Stomach (tissue), 9 donors: Measurements from ENCODE around the gene CEMIP. TPM values are rescaled to one million over a fixed set of nuclear protein-coding genes. Genes with fewer than 3 reads are reported as not detected.

Source experiments
- DNase-seq, 2 donors: peaks; one replicate each; pipeline versions ENCODE4 v3.0.0 to v3.0.0-alpha.2; 2013 to 2019
- H3K27ac ChIP-seq, 5 donors: fragments of 200-600 bp in 4 of 5; sonication (generic) in 4 of 5; one replicate each; pipeline ENCODE4 v1.5.1; 2013 to 2019; ENCODE audit warnings: mild to moderate bottlenecking in 1 of 5, moderate library complexity in 1 of 5
- H3K27me3 ChIP-seq, 3 donors: fragments of 200-600 bp; sonication (generic); one replicate each; pipeline ENCODE4 v1.5.1; 2017 to 2019; ENCODE audit warnings: mixed run types in 1 of 3
- H3K36me3 ChIP-seq, 4 donors: fragments of 200-600 bp; sonication (generic); 1 replicate in 3 of 4; 2 replicates in 1 of 4; pipeline ENCODE4 v1.5.1; 2016 to 2019
- H3K4me1 ChIP-seq, 4 donors: fragments of 200-600 bp; sonication (generic); one replicate each; pipeline ENCODE4 v1.5.1; 2016 to 2019
- H3K4me3 ChIP-seq, 4 donors: fragments of 200-600 bp; sonication (generic) in 3 of 4; one replicate each; pipeline ENCODE4 v1.5.1; 2016 to 2019; ENCODE audit warnings: mild to moderate bottlenecking in 1 of 4
- H3K9me3 ChIP-seq, 4 donors: fragments of 200-600 bp; sonication (generic); one replicate each; pipeline ENCODE4 v1.5.1; 2016 to 2019
- CTCF ChIP-seq, 7 experiments: fragments of 450-650 bp in 4 of 7; fragments of 200-600 bp in 3 of 7; sonication (generic) in 3 of 7; IDR thresholded peaks; one replicate each; pipeline ENCODE4 v1.5.1; 2016 to 2019; ENCODE audit warnings: antibody characterized with exemption in 7 of 7, control low read depth in 2 of 7, mild to moderate bottlenecking in 1 of 7
- EP300 ChIP-seq: sonication (generic); formaldehyde crosslinking; IDR thresholded peaks from one replicate; pipeline ENCODE4 v1.6.1; 2017; ENCODE audit warnings: antibody characterized with exemption
- POLR2A ChIP-seq, 4 donors: fragments of 450-650 bp; IDR thresholded peaks; one replicate each; pipeline ENCODE4 v1.6.1; 2016; ENCODE audit warnings: antibody characterized with exemption in 4 of 4, control low read depth in 2 of 4, mild to moderate bottlenecking in 1 of 4, moderate library complexity in 1 of 4
- POLR2AphosphoS5 ChIP-seq, 3 donors: sonication (generic); formaldehyde crosslinking; IDR thresholded peaks; one replicate each; pipeline ENCODE4 v1.6.1; 2016; ENCODE audit warnings: antibody characterized with exemption in 3 of 3
- WGBS, 5 donors: extraction: QIAGEN DNeasy Blood & Tissue Kit in 3 of 5; methylation state at CpG; one replicate each; pipeline versions ENCODE4 v1.1.5 to v1.1.7; 2013 to 2018; 5-methylcytosine and 5-hydroxymethylcytosine counted together
- intact Hi-C: fragments of 100-400 bp; cut with DNase I; formaldehyde crosslinking; loops from one replicate; pipeline ENCODE4 v1.15.1; 2023; ENCODE audit warnings: low total_unique reads
- polyA plus RNA-seq, 3 donors: library from polyadenylated mRNA; stranded (reverse); fragments of 200-250 nt; gene quantifications; one replicate each; pipeline ENCODE4 v1.2.3, GENCODE V29; 2013
- total RNA-seq, 5 donors: library from RNA; depleted of rRNA; stranded (reverse); fragments of >200 nt; gene quantifications; one replicate each; pipeline versions ENCODE4 v1.1.0 to v1.2.3, GENCODE V29; 2014 to 2016
- donor health status: healthy with polysubstance abuse.
- donor health status: Bipolar disorder and iron deficiency.
- donor health status: healthy.

CEMIP gene
- total and polyA plus RNA-seq, 8 donors = 0.53 to 2.6 (median 1.4) TPM; not detected in 4

GRCh38 chr15:80898040-80898439, 118.9 kb downstream of the CEMIP start:
- Histone ChIP-seq H3K9me3 (peaks cover 5 to 13% (median 9%) of the 10 kb centered on the region in 4 donors), H3K27ac (no peak overlapping the region), H3K27me3 (no peaks in the 10 kb centered on the region), H3K4me3 (no peak overlapping the region), H3K36me3 (peaks cover 0 to 9% (median 2%) of the 10 kb centered on the region in 4 donors), H3K4me1 (no peaks in the 10 kb centered on the region)
- TF ChIP-seq POLR2A (IDR thresholded peaks at IDR 0.05) = no peak
- no peak for TF ChIP-seq CTCF (IDR thresholded peaks at IDR 0.05)
- no peak for TF ChIP-seq POLR2AphosphoS5 (IDR thresholded peaks at IDR 0.05)
- TF ChIP-seq EP300 = no peak
- intact Hi-C loops = no loop called here
- 80 to 88% (median 80%) methylated on average over 2 of the region's 2 CpGs for WGBS, 5 donors
- no peak for DNase-seq

- Histone ChIP-seq H3K4me1 (no peaks in the 10 kb centered on the region), H3K27me3 (no peaks in the 10 kb centered on the region), H3K9me3 (no peaks in the 10 kb centered on the region), H3K36me3 (peaks cover 0 to 24% (median 2%) of the 10 kb centered on the region in 4 donors), H3K4me3 (no peak overlapping the region), H3K27ac (no peak overlapping the region)
- TF ChIP-seq EP300 (no peak), CTCF (IDR thresholded peaks at IDR 0.05) (no peak), POLR2AphosphoS5 (IDR thresholded peaks at IDR 0.05) (no peak), POLR2A (IDR thresholded peaks at IDR 0.05) (no peak)
- 58 to 76% (median 71%) methylated on average over 10 of the region's 10 CpGs for WGBS, 5 donors
- intact Hi-C loops = no loop called here
- DNase-seq = peak in 1 of 2 donors; percentile 11
Observed at GRCh38 chr15:80902298-80902801, 123.2 kb downstream of the CEMIP start.

GRCh38 chr15:80904998-80905397, 125.8 kb downstream of the CEMIP start:
- no peak for TF ChIP-seq CTCF (IDR thresholded peaks at IDR 0.05)
- no peak for TF ChIP-seq POLR2AphosphoS5 (IDR thresholded peaks at IDR 0.05)
- no peak for TF ChIP-seq POLR2A (IDR thresholded peaks at IDR 0.05)
- no peak for TF ChIP-seq EP300
- no peaks in the 10 kb centered on the region for H3K4me1 ChIP-seq
- no peaks in the 10 kb centered on the region for H3K27me3 ChIP-seq
- no peak overlapping the region for H3K4me3 ChIP-seq
- intact Hi-C loops = no loop called here
- peaks cover 0 to 51% (median 17%) of the 10 kb centered on the region in 4 donors for H3K36me3 ChIP-seq
- H3K27ac ChIP-seq = no peak overlapping the region
- H3K9me3 ChIP-seq = peaks cover 0 to 10% (median 5%) of the 10 kb centered on the region in 4 donors
- WGBS, 5 donors = 83 to 86% (median 85%) methylated on average over 5 of the region's 5 CpGs
- peak in 1 of 2 donors; percentile 32 for DNase-seq

GRCh38 chr15:80906159-80906766, 127.1 kb downstream of the CEMIP start:
- peaks cover 0 to 62% (median 25%) of the 10 kb centered on the region in 4 donors for H3K36me3 ChIP-seq
- WGBS, 5 donors = 82 to 86% (median 83%) methylated on average over 11 of the region's 11 CpGs
- H3K27me3 ChIP-seq = no peaks in the 10 kb centered on the region
- H3K27ac ChIP-seq = no peak overlapping the region
- peak in 1 of 2 donors; percentile 30 for DNase-seq
- intact Hi-C loops = no loop called here
- no peaks in the 10 kb centered on the region for H3K4me1 ChIP-seq
- H3K4me3 ChIP-seq = no peak overlapping the region
- peaks cover 0 to 10% (median 5%) of the 10 kb centered on the region in 4 donors for H3K9me3 ChIP-seq
- TF ChIP-seq POLR2A (IDR thresholded peaks at IDR 0.05) = no peak
- TF ChIP-seq EP300 = no peak
- no peak for TF ChIP-seq CTCF (IDR thresholded peaks at IDR 0.05)
- TF ChIP-seq POLR2AphosphoS5 (IDR thresholded peaks at IDR 0.05) = no peak
